WTC11 (cell line): ENCODE measurements around the gene ENO1. TPM values are rescaled to one million over a fixed set of nuclear protein-coding genes. Genes with fewer than 3 reads are reported as not detected.

Experiments used
- ATAC-seq: fragments of 200-7000 bp; cut with Tn5 transposase; 2 replicates; pipeline ENCODE4 v1.10.0; 2021; ENCODE audit warnings: mild to moderate bottlenecking, moderate library complexity
- CTCF ChIA-PET: fragments of 300-600 bp; sonication (Branson Sonifier 250); formaldehyde crosslinking; loops from one replicate; lab custom pipeline; 2021; ENCODE audit warnings: antibody characterized with exemption; lab: Charles Lee
- POLR2A ChIA-PET: fragments of 350-600 bp; sonication (Branson Sonifier 250); formaldehyde crosslinking; loops from one replicate; lab custom pipeline; 2021; ENCODE audit warnings: antibody characterized with exemption; lab: Charles Lee
- DNase-seq: peaks from one replicate; pipeline ENCODE4 v3.0.0; 2021; ENCODE audit warnings: low spot score
- H3K27ac Mint-ChIP-seq: 2 replicates; pipeline ENCODE4 v1.8.0; 2021; ENCODE audit warnings: mixed read lengths
- H3K27me3 Mint-ChIP-seq: 2 replicates; pipeline ENCODE4 v1.8.0; 2021; ENCODE audit warnings: low read depth, mild to moderate bottlenecking, moderate library complexity, mixed read lengths
- H3K36me3 Mint-ChIP-seq: 2 replicates; pipeline ENCODE4 v1.8.0; 2021; ENCODE audit warnings: mixed read lengths
- H3K4me1 Mint-ChIP-seq: 2 replicates; pipeline ENCODE4 v1.8.0; 2022; ENCODE audit warnings: mixed read lengths
- H3K4me3 Mint-ChIP-seq: 2 replicates; pipeline ENCODE4 v1.8.0; 2021; ENCODE audit warnings: mild to moderate bottlenecking, moderate library complexity, mixed read lengths
- H3K9me3 Mint-ChIP-seq: 2 replicates; pipeline ENCODE4 v1.8.0; 2021; ENCODE audit warnings: mixed read lengths
- ESRRA ChIP-seq: sonication (generic); formaldehyde crosslinking; IDR thresholded peaks from 2 replicates; pipeline ENCODE4 v1.8.1; 2022; ENCODE audit warnings: mild to moderate bottlenecking, missing genetic modification reagents, borderline replicate concordance
- HMGA2 ChIP-seq: fragments of 250-450 bp; sonication (Bioruptor Pico); IDR thresholded peaks from 2 replicates; pipeline ENCODE4 v1.4.0; 2021; ENCODE audit warnings: mild to moderate bottlenecking, moderate library complexity
- KAT7 ChIP-seq: sonication (generic); formaldehyde crosslinking; IDR thresholded peaks from 2 replicates; pipeline ENCODE4 v1.8.1; 2023; ENCODE audit warnings: missing genetic modification reagents, mild to moderate bottlenecking, borderline replicate concordance
- MYBL2 ChIP-seq: sonication (generic); formaldehyde crosslinking; IDR thresholded peaks from 2 replicates; pipeline ENCODE4 v1.8.1; 2023; ENCODE audit warnings: mild to moderate bottlenecking, moderate library complexity, missing genetic modification reagents
- NFYB ChIP-seq: sonication (generic); formaldehyde crosslinking; conservative IDR thresholded peaks from 2 replicates; pipeline ENCODE4 v1.8.0; 2022; ENCODE audit warnings: low read depth, missing genetic modification reagents
- NR3C1 ChIP-seq: sonication (generic); formaldehyde crosslinking; conservative IDR thresholded peaks from 2 replicates; pipeline ENCODE4 v1.8.1; 2023; ENCODE audit warnings: low read depth, mild to moderate bottlenecking, missing genetic modification reagents
- SP1 ChIP-seq: sonication (generic); formaldehyde crosslinking; conservative IDR thresholded peaks from 2 replicates; pipeline ENCODE4 v1.8.1; 2022; ENCODE audit warnings: missing genetic modification reagents
- ZNF138 ChIP-seq: sonication (generic); formaldehyde crosslinking; conservative IDR thresholded peaks from 2 replicates; pipeline ENCODE4 v1.8.1; 2022; ENCODE audit warnings: mild to moderate bottlenecking, moderate library complexity, missing genetic modification reagents
- total RNA-seq: library from RNA; stranded (reverse); gene quantifications from 3 replicates; pipeline ENCODE4 v1.2.3, GENCODE V29; 2021
- TF ChIP-seq, protein P1 (sequence below): sonication (generic); formaldehyde crosslinking; IDR thresholded peaks from 2 replicates; pipeline ENCODE4 v1.8.1; 2023; ENCODE audit warnings: mild to moderate bottlenecking, missing genetic modification reagents, borderline replicate concordance
- TF ChIP-seq, protein P2 (sequence below): sonication (generic); formaldehyde crosslinking; IDR thresholded peaks from 2 replicates; pipeline ENCODE4 v1.8.1; 2022; ENCODE audit warnings: low read depth, missing genetic modification reagents, borderline replicate concordance
- TF ChIP-seq, protein P3 (sequence below): sonication (generic); formaldehyde crosslinking; IDR thresholded peaks from 2 replicates; pipeline ENCODE4 v1.8.0; 2023; ENCODE audit warnings: missing genetic modification reagents, mild to moderate bottlenecking, borderline replicate concordance
- TF ChIP-seq, protein P4 (sequence below): sonication (generic); formaldehyde crosslinking; IDR thresholded peaks from 2 replicates; pipeline ENCODE4 v1.8.1; 2023; ENCODE audit warnings: mild to moderate bottlenecking, missing genetic modification reagents
- TF ChIP-seq, protein P5 (sequence below): fragments of 250-450 bp; sonication (Bioruptor Pico); conservative IDR thresholded peaks from 2 replicates; pipeline ENCODE4 v1.9.0; 2021; ENCODE audit warnings: mild to moderate bottlenecking

The ENO1 gene
- total RNA-seq, 1 experiment from 2014 or later: 1,978 TPM

DNA sequence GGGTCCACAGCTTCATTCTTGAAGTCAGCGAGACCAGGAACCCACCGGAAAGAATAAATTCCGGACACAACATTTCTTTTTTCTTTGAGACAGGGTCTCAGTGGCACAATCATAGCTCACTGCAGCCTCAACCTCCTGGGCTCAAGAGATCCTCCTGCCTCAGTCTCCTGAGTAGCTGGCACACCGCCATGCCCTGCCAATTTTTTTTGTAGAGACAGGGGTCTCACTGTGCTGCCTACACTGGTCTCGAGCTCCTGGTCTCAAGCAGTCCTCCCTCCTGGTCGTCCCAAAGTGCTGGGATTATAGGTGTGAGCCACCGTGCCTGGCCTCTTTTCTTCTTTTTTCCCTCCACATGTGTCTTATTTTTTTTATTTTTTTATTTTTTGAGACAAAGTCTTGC, 20.6 kb upstream of the ENO1 start:
- H3K27ac Mint-ChIP-seq: no peak overlapping the region
- peaks cover 11% of the 10 kb centered on the region for H3K9me3 Mint-ChIP-seq
- POLR2A ChIA-PET: no interaction called here
- H3K36me3 Mint-ChIP-seq: peaks cover 3% of the 10 kb centered on the region; the same call in 1 of the 2 replicates
- H3K4me1 Mint-ChIP-seq: peaks cover 6% of the 10 kb centered on the region
- DNase-seq: no peak
- no peaks in the 10 kb centered on the region; the same call in 1 of the 2 replicates for H3K27me3 Mint-ChIP-seq
- CTCF ChIA-PET: no interaction called here
- TF ChIP-seq, protein P1, sequence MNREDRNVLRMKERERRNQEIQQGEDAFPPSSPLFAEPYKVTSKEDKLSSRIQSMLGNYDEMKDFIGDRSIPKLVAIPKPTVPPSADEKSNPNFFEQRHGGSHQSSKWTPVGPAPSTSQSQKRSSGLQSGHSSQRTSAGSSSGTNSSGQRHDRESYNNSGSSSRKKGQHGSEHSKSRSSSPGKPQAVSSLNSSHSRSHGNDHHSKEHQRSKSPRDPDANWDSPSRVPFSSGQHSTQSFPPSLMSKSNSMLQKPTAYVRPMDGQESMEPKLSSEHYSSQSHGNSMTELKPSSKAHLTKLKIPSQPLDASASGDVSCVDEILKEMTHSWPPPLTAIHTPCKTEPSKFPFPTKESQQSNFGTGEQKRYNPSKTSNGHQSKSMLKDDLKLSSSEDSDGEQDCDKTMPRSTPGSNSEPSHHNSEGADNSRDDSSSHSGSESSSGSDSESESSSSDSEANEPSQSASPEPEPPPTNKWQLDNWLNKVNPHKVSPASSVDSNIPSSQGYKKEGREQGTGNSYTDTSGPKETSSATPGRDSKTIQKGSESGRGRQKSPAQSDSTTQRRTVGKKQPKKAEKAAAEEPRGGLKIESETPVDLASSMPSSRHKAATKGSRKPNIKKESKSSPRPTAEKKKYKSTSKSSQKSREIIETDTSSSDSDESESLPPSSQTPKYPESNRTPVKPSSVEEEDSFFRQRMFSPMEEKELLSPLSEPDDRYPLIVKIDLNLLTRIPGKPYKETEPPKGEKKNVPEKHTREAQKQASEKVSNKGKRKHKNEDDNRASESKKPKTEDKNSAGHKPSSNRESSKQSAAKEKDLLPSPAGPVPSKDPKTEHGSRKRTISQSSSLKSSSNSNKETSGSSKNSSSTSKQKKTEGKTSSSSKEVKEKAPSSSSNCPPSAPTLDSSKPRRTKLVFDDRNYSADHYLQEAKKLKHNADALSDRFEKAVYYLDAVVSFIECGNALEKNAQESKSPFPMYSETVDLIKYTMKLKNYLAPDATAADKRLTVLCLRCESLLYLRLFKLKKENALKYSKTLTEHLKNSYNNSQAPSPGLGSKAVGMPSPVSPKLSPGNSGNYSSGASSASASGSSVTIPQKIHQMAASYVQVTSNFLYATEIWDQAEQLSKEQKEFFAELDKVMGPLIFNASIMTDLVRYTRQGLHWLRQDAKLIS (CRISPR knock-in tag): no peak
- TF ChIP-seq, protein P2, sequence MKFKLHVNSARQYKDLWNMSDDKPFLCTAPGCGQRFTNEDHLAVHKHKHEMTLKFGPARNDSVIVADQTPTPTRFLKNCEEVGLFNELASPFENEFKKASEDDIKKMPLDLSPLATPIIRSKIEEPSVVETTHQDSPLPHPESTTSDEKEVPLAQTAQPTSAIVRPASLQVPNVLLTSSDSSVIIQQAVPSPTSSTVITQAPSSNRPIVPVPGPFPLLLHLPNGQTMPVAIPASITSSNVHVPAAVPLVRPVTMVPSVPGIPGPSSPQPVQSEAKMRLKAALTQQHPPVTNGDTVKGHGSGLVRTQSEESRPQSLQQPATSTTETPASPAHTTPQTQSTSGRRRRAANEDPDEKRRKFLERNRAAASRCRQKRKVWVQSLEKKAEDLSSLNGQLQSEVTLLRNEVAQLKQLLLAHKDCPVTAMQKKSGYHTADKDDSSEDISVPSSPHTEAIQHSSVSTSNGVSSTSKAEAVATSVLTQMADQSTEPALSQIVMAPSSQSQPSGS: no peak
- TF ChIP-seq ZNF138 (CRISPR knock-in tag) (no peak), MYBL2 (CRISPR knock-in tag) (no peak), SP1 (CRISPR knock-in tag) (no peak), HMGA2 (CRISPR knock-in tag) (no peak), NFYB (CRISPR knock-in tag) (no peak), ESRRA (CRISPR knock-in tag) (no peak), NR3C1 (no peak), KAT7 (CRISPR knock-in tag) (no peak)
- TF ChIP-seq, protein P3, sequence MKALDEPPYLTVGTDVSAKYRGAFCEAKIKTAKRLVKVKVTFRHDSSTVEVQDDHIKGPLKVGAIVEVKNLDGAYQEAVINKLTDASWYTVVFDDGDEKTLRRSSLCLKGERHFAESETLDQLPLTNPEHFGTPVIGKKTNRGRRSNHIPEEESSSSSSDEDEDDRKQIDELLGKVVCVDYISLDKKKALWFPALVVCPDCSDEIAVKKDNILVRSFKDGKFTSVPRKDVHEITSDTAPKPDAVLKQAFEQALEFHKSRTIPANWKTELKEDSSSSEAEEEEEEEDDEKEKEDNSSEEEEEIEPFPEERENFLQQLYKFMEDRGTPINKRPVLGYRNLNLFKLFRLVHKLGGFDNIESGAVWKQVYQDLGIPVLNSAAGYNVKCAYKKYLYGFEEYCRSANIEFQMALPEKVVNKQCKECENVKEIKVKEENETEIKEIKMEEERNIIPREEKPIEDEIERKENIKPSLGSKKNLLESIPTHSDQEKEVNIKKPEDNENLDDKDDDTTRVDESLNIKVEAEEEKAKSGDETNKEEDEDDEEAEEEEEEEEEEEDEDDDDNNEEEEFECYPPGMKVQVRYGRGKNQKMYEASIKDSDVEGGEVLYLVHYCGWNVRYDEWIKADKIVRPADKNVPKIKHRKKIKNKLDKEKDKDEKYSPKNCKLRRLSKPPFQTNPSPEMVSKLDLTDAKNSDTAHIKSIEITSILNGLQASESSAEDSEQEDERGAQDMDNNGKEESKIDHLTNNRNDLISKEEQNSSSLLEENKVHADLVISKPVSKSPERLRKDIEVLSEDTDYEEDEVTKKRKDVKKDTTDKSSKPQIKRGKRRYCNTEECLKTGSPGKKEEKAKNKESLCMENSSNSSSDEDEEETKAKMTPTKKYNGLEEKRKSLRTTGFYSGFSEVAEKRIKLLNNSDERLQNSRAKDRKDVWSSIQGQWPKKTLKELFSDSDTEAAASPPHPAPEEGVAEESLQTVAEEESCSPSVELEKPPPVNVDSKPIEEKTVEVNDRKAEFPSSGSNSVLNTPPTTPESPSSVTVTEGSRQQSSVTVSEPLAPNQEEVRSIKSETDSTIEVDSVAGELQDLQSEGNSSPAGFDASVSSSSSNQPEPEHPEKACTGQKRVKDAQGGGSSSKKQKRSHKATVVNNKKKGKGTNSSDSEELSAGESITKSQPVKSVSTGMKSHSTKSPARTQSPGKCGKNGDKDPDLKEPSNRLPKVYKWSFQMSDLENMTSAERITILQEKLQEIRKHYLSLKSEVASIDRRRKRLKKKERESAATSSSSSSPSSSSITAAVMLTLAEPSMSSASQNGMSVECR: no peak
- TF ChIP-seq, protein P4, sequence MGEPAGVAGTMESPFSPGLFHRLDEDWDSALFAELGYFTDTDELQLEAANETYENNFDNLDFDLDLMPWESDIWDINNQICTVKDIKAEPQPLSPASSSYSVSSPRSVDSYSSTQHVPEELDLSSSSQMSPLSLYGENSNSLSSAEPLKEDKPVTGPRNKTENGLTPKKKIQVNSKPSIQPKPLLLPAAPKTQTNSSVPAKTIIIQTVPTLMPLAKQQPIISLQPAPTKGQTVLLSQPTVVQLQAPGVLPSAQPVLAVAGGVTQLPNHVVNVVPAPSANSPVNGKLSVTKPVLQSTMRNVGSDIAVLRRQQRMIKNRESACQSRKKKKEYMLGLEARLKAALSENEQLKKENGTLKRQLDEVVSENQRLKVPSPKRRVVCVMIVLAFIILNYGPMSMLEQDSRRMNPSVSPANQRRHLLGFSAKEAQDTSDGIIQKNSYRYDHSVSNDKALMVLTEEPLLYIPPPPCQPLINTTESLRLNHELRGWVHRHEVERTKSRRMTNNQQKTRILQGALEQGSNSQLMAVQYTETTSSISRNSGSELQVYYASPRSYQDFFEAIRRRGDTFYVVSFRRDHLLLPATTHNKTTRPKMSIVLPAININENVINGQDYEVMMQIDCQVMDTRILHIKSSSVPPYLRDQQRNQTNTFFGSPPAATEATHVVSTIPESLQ: no peak
- TF ChIP-seq, protein P5, sequence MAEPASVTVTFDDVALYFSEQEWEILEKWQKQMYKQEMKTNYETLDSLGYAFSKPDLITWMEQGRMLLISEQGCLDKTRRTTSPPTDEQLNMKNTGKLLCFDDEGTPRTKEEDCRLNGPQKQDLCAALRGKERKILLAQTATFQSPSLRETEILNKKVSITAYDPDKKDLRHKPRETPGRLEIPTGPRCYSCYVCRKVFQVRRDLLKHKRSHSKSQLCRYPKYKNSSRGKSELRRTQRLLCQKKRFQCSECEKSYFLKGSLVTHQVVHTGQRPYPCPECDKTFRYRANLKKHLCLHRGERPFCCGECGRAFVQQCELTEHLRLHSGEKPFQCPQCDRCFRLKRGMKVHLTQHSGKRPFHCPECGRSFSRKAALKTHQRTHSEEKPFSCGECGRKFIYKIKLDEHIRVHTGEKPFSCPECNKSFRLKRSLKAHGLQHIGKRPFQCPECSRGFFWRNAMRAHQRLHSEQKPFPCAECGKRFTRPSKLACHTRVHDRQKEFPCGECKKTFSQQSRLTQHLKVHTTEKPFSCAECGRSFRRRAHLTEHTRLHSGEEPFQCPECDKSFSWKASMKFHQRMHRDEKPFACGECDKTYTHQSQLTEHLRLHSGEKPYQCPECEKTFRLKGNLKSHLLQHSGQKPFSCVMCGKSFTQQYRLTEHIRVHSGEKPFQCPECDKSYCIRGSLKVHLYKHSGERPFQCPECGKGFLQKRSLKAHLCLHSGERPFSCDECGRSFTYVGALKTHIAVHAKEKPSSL (CRISPR knock-in tag): no peak
- TF ChIP-seq, all 79 proteins: peak for 0
- no peak overlapping the region for H3K4me3 Mint-ChIP-seq
- no peak for ATAC-seq
